IMR-90 (cell line): ENCODE measurements around the gene RHOBTB1.

ENCODE experiments used
- BHLHE40 ChIP-seq: fragments of 150-350 bp; IDR thresholded peaks from 2 replicates; pipeline ENCODE4 v1.6.1; 2016; ENCODE audit warnings: mild to moderate bottlenecking, low read depth, low read length
- RAD21 ChIP-seq: IDR thresholded peaks from 2 replicates; pipeline ENCODE4 v1.6.1; 2012; ENCODE audit warnings: low read length, improper control_type of control experiment
- TF ChIP-seq, protein P1 (sequence below): conservative IDR thresholded peaks from 2 replicates; pipeline ENCODE4 v1.5.1; 2012; ENCODE audit warnings: mild to moderate bottlenecking, low read depth, low read length, improper control_type of control experiment

DNA sequence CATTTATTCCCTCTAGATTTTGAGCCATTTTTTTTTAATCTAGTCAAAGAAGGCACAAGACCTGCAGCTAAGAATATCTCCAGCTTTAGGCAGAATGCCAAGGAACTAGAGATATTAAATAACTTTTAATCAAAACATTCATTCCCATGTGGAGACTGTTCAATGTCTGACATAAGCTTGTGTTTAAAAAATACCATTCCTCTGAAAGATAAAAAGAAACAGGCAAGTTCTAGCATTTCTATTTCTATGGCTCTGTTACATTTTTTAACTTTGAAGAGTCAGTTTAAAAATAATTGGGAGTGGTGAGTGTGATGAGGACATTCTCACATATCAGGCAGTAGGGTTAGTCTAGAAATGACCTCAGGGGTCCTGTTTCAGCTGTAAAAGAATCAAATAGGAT lies 48.0 kb downstream of the RHOBTB1 start:
- TF ChIP-seq, protein P1, sequence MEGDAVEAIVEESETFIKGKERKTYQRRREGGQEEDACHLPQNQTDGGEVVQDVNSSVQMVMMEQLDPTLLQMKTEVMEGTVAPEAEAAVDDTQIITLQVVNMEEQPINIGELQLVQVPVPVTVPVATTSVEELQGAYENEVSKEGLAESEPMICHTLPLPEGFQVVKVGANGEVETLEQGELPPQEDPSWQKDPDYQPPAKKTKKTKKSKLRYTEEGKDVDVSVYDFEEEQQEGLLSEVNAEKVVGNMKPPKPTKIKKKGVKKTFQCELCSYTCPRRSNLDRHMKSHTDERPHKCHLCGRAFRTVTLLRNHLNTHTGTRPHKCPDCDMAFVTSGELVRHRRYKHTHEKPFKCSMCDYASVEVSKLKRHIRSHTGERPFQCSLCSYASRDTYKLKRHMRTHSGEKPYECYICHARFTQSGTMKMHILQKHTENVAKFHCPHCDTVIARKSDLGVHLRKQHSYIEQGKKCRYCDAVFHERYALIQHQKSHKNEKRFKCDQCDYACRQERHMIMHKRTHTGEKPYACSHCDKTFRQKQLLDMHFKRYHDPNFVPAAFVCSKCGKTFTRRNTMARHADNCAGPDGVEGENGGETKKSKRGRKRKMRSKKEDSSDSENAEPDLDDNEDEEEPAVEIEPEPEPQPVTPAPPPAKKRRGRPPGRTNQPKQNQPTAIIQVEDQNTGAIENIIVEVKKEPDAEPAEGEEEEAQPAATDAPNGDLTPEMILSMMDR, result no peak
- TF ChIP-seq RAD21, result no peak
- TF ChIP-seq BHLHE40, result no peak
